Activated T-helper 1 cell treated with anti-CD3 and anti-CD28 coated beads, Interleukin-2, amount 50 U/mL, for 16 hours (primary cell): Measurements from ENCODE around the gene MPRIP.
"Not testable (repeated sequence)": the region's sequence is repeated elsewhere in the genome, so short reads cannot be mapped to it uniquely, and the experiment has no call there.

ENCODE experiments used
- DNase-seq, 2 donors: peaks; one replicate each; pipeline ENCODE4 v3.0.0-alpha.2; 2020; ENCODE audit warnings: low read depth in 1 of 2, low spot score in 1 of 2

Gene MPRIP

GRCh38 chr17:17125136-17126084 lies 83.2 kb downstream of the MPRIP start:
- no peak for DNase-seq

GRCh38 chr17:17126131-17127110 lies 84.2 kb downstream of the MPRIP start:
- no peak for DNase-seq

- DNase-seq: no peak
These were observed 84.9 kb downstream of the MPRIP start for GRCh38 chr17:17127156-17127555.

GRCh38 chr17:17127730-17128291 lies 85.6 kb downstream of the MPRIP start:
- DNase-seq: no peak

- no peak for DNase-seq
These were observed 86.3 kb downstream of the MPRIP start for GRCh38 chr17:17128476-17129075.

GRCh38 chr17:17129466-17129865 lies 87.2 kb downstream of the MPRIP start:
- DNase-seq: no peak

GRCh38 chr17:17130077-17130844 lies 88.0 kb downstream of the MPRIP start:
- DNase-seq: no peak

- no peak for DNase-seq
These were observed 89.6 kb downstream of the MPRIP start for GRCh38 chr17:17131839-17132238.

GRCh38 chr17:17132746-17133145 lies 90.5 kb downstream of the MPRIP start:
- DNase-seq: no peak

- DNase-seq: no peak
These were observed 92.0 kb downstream of the MPRIP start for GRCh38 chr17:17134051-17134956.

- DNase-seq: no peak
These were observed 92.7 kb downstream of the MPRIP start for GRCh38 chr17:17134957-17135333.

- not testable (repeated sequence) for DNase-seq
These were observed 94.0 kb downstream of the MPRIP start for GRCh38 chr17:17136221-17136620.

GRCh38 chr17:17137731-17138585 lies 95.7 kb downstream of the MPRIP start:
- no peak for DNase-seq

GRCh38 chr17:17139972-17140589 lies 97.8 kb downstream of the MPRIP start:
- no peak for DNase-seq

- DNase-seq: no peak
These were observed 98.3 kb downstream of the MPRIP start for GRCh38 chr17:17140590-17140980.

- DNase-seq: no peak
These were observed 99.0 kb downstream of the MPRIP start for GRCh38 chr17:17141279-17141678.

GRCh38 chr17:17141860-17142552 lies 99.7 kb downstream of the MPRIP start:
- peak; percentile 16 to 18 for DNase-seq
